Measurements from ENCODE around the gene RHBDL1.
"Not testable (repeated sequence)": the region's sequence is repeated elsewhere in the genome, so short reads cannot be mapped to it uniquely, and the experiment has no call there.

RHBDL1 gene

DNA sequence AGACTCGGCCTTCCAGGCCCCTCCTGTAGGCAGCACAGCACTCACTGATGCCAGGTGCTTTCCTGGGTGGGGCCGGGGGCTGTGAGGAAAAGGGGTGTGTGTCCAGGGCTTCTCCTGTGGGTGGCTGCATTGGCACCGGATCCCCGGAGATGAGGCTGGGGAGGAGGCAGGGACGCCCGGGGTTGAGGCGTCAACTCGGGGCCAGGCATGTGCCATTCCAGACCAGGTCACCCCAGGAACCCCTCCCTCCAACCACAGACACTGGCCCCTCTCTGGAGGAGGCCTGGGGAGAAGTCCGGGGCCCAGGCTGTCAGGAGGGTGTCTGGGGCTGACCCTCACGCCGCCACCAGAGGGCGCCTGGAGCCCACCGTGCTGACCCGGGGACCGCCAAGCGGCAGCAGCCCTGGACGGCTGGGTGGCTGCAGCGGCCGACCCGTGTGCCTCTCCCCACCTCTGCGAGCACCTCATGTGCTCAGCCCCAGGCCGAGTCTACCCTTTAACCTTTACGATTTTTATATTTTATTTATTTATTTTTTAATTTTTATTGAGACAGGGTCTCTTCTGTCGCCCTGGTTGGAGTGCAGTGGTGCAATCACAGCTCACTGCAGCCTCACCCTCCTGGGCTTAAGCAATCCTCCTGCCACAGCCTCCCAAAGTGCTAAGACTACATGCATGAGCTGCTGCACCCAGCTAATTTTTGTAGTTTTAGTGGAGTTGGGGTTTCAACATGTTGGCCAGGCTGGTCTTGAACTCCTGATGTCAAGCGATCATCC, 36.3 kb downstream of the RHBDL1 start:
- TF ChIP-seq ZNF274 (IDR thresholded peaks at IDR 0.05; ENCODE audit: low read depth, low read length) = no peak
- no peak overlapping the region for H3K4me3 ChIP-seq (ENCODE audit: low read length)

- not testable (repeated sequence) for H3K4me3 ChIP-seq (ENCODE audit: low read length)
Observed at GRCh38 chr16:712740-713250, 37.3 kb downstream of the RHBDL1 start.

DNA sequence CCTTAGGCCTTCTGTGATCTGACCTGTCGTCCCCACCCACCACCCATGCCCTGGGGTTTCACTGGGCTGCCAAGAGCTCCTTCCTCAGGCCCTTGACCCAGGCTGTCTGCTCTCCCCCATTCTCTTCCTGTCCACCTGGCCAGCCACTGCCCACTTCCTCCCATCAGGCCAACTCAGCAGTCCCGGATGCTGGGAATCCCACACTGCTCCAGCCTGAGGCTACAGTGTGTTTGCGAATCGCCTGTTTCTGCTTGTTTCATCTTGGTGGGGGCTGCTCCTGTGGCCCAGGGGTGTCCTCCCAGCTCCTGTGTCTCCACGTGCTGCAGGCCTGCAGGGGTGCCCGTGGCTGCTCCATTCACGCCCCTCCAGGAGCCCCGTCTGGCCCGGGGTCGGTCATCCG, 38.6 kb downstream of the RHBDL1 start:
- no peak overlapping the region for H3K4me3 ChIP-seq (ENCODE audit: low read length)
- no peak for TF ChIP-seq ZNF274 (IDR thresholded peaks at IDR 0.05; ENCODE audit: low read depth, low read length)

GRCh38 chr16:714558-715476, 39.3 kb downstream of the RHBDL1 start, which contains the start of gene METRN:
Gene METRN, plus strand, starts transcription at chr16:715118. Its CDS starts 172 bp downstream, at chr16:715290.
- TF ChIP-seq ZNF274 (IDR thresholded peaks at IDR 0.05; ENCODE audit: low read depth, low read length) = no peak
- H3K4me3 ChIP-seq (ENCODE audit: low read length) = peak within 1 kb of the TSS; percentile 43; the same call in 1 of the 2 replicates

DNA sequence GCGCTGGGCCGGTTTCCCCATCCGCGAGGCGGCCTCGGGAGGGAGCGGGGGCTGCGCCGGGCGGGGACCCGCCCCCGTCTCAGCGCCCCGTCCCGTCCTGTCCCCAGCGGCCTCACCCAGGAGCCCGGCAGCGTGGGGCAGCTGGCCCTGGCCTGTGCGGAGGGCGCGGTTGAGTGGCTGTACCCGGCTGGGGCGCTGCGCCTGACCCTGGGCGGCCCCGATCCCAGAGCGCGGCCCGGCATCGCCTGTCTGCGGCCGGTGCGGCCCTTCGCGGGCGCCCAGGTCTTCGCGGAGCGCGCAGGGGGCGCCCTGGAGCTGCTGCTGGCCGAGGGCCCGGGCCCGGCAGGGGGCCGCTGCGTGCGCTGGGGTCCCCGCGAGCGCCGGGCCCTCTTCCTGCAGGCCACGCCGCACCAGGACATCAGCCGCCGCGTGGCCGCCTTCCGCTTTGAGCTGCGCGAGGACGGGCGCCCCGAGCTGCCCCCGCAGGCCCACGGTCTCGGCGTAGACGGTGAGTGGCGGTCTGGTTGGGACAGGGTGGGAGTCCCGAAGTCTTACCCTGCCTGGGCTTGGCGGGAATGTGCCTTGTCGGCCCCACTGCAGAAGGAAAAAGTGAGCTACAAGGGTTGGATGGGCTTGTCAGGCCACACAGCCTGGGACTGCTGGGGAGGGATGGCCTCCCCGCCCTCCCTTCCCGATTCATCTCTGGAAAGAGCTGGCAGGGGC, 40.2 kb downstream of the RHBDL1 start:
- peak overlapping the region; percentile 43; the same call in 1 of the 2 replicates for H3K4me3 ChIP-seq (ENCODE audit: low read length)
- TF ChIP-seq ZNF274 (IDR thresholded peaks at IDR 0.05; ENCODE audit: low read depth, low read length) = no peak

DNA sequence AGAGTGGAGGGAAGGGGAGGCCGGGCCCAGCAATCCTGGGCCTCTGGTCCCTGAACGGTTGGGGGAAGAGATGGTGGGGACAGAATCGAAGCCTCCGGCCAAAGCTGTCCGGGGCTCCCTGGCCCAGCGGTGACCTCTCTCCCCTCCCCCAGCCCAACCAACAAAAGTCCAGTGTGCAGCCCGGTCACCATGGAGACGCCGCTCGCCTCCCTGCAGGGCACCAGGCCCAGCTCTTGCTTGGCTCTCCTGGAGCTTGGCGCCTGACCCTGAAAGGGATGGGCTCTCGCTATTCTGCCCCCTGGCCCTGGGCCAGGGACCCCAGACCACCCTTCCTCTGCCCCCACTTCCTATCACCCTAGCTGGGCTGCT, 40.7 kb downstream of the RHBDL1 start:
- no peak for TF ChIP-seq ZNF274 (IDR thresholded peaks at IDR 0.05; ENCODE audit: low read depth, low read length)
- no peak overlapping the region for H3K4me3 ChIP-seq (ENCODE audit: low read length)

GRCh38 chr16:716768-717325, 41.4 kb downstream of the RHBDL1 start:
- no peak overlapping the region for H3K4me3 ChIP-seq (ENCODE audit: low read length)
- no peak for TF ChIP-seq ZNF274 (IDR thresholded peaks at IDR 0.05; ENCODE audit: low read depth, low read length)

GRCh38 chr16:717450-718245, 42.2 kb downstream of the RHBDL1 start:
- no peak overlapping the region for H3K4me3 ChIP-seq (ENCODE audit: low read length)
- no peak for TF ChIP-seq ZNF274 (IDR thresholded peaks at IDR 0.05; ENCODE audit: low read depth, low read length)

DNA sequence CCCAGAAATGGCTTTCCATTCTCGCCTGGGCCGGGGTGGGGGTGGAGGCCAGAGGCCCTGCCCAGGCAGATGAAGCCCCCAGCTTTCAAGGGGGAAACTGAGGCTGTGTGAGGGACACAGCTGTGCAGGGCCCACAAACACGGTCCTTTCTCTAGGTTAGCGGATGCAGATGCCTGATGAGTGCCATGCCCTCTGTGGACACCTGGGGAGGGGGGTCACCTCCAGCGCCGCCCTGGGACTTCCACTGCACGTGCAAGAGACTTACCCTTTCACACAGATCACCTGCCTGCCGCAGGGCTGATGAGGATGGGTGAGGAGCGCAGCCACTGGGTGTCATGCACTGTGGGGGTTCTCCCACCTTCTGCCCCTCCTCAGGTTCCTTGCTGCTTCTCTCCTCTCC, 42.9 kb downstream of the RHBDL1 start:
- no peak for TF ChIP-seq ZNF274 (IDR thresholded peaks at IDR 0.05; ENCODE audit: low read depth, low read length)
- H3K4me3 ChIP-seq (ENCODE audit: low read length) = no peak overlapping the region

DNA sequence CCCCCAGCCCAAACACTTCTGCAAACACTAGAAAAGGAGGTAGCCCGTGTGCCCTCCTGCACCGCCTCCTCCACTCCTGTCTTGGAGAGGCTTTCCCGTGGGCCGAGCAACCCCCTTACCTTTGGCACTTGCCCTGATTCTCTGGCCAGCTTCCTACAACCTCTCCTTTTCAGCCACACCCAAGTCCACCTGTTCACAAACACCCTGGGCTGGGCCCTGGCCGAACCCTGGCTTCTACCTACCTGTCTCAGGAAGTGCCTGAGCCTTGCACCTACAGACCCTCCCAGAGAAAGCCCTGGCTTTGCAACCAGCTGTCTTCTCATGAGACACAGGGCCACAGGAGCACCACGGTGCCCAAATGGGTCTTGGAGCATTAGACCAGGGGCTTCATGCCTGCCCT, 43.5 kb downstream of the RHBDL1 start:
- TF ChIP-seq ZNF274 (IDR thresholded peaks at IDR 0.05; ENCODE audit: low read depth, low read length) = no peak
- H3K4me3 ChIP-seq (ENCODE audit: low read length) = no peak overlapping the region

DNA sequence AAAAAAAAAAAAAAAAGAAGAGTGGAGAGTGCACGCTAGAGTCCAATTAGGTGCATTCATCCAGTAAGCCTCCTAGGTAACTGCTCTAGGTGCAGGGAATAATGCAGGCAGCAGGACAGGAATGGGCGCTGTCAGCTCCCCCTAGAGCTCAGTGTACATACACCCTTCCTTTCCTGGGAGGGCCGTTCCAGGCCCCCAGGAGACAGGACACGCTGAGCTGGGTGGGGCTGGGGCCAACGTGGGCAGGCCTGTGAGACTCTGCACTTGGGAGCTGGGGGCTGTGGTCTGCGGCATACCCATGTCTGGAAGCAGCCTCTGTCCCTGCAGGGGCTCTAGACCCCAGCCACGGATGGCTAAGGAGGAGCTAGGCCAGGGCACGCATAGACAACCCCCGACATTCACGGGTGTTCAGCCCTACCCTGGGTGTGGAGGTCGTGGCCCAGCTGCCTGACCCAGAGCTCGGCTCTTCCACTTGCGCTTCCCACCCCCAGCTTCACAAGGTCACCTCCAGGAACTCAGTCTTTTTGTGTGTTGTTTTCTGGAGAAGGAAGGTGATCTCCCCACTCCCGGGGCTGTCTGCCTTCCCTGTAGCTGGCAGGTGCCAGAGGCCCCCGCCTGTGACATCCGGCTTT, 44.5 kb downstream of the RHBDL1 start:
- H3K4me3 ChIP-seq (ENCODE audit: low read length) = peak overlapping the region; percentile 66
- no peak for TF ChIP-seq ZNF274 (IDR thresholded peaks at IDR 0.05; ENCODE audit: low read depth, low read length)

- TF ChIP-seq ZNF274 (IDR thresholded peaks at IDR 0.05; ENCODE audit: low read depth, low read length) = no peak
- peak overlapping the region; percentile 66 for H3K4me3 ChIP-seq (ENCODE audit: low read length)
Observed at GRCh38 chr16:720447-720989, 45.0 kb downstream of the RHBDL1 start.

All from GM08714 (cell line).